Liver (tissue), 3 donors: ENCODE results near the gene MFAP2.

Experiments used
- ATF3 ChIP-seq: IDR thresholded peaks from 2 replicates; pipeline ENCODE4 v1.6.1; 2016; ENCODE audit warnings: antibody characterized with exemption
- CTCF ChIP-seq: fragments of 150-350 bp; IDR thresholded peaks from 2 replicates; pipeline ENCODE4 v1.5.1; 2017; ENCODE audit warnings: improper control_type of control experiment, low read depth, low read length; ENCODE audit not compliant: missing input control
- EGR1 ChIP-seq, 2 donors: IDR thresholded peaks; 2 replicates each; pipeline ENCODE4 v1.6.1; 2016 to 2018; ENCODE audit warnings: antibody characterized with exemption in 2 of 2, low read depth in 2 of 2
- GABPA ChIP-seq, 2 donors: IDR thresholded peaks in 1 of 2; conservative IDR thresholded peaks in 1 of 2; 2 replicates each; pipeline ENCODE4 v1.6.1; 2016; ENCODE audit warnings: antibody characterized with exemption in 2 of 2, mild to moderate bottlenecking in 1 of 2, moderate library complexity in 1 of 2
- HNF4A ChIP-seq, 2 donors: conservative IDR thresholded peaks; 2 replicates each; pipeline ENCODE4 v1.6.1; 2016; ENCODE audit warnings: antibody characterized with exemption in 2 of 2, mild to moderate bottlenecking in 2 of 2
- MAX ChIP-seq: IDR thresholded peaks from 2 replicates; pipeline ENCODE4 v1.6.1; 2016; ENCODE audit warnings: antibody characterized with exemption
- RAD21 ChIP-seq, 2 donors: IDR thresholded peaks; 2 replicates each; pipeline ENCODE4 v1.6.1; 2016; ENCODE audit warnings: antibody characterized with exemption in 2 of 2, mild to moderate bottlenecking in 2 of 2
- REST ChIP-seq: IDR thresholded peaks from 2 replicates; pipeline ENCODE4 v1.6.1; 2016; ENCODE audit warnings: antibody characterized with exemption, mild to moderate bottlenecking
- SP1 ChIP-seq: IDR thresholded peaks from 2 replicates; pipeline ENCODE4 v1.6.1; 2018; ENCODE audit warnings: antibody characterized with exemption, mild to moderate bottlenecking
- TAF1 ChIP-seq: conservative IDR thresholded peaks from 2 replicates; pipeline ENCODE4 v1.6.1; 2016; ENCODE audit warnings: antibody characterized with exemption, mild to moderate bottlenecking
- ZBTB33 ChIP-seq: IDR thresholded peaks from 2 replicates; pipeline ENCODE4 v1.6.1; 2016; ENCODE audit warnings: antibody characterized with exemption
- donor health status: healthy.
- donor health status: healthy.

- TF ChIP-seq HNF4A (conservative IDR thresholded peaks at IDR 0.05): no peak
- TF ChIP-seq CTCF: no peak
- TF ChIP-seq REST: no peak
- TF ChIP-seq RAD21 (IDR thresholded peaks at IDR 0.05): no peak
- TF ChIP-seq MAX: no peak
- no peak for TF ChIP-seq ZBTB33
- TF ChIP-seq ATF3: no peak
- no peak for TF ChIP-seq SP1
- no peak for TF ChIP-seq EGR1 (IDR thresholded peaks at IDR 0.05; ENCODE audit: low read depth in 2 of 2)
- TF ChIP-seq TAF1: no peak
- no peak for TF ChIP-seq GABPA (IDR thresholded peaks at IDR 0.05 in 1 of 2, conservative IDR thresholded peaks at IDR 0.05 in 1 of 2)
Measured at GRCh38 chr1:17007121-17007520, 26.7 kb upstream of the MFAP2 start.
